Gastroesophageal sphincter (tissue), 3 donors: Measurements from ENCODE around the gene AMPD3.

ENCODE experiments used
- CTCF ChIP-seq, 4 experiments: fragments of 200-600 bp in 2 of 4; fragments of 450-650 bp in 2 of 4; sonication (generic) in 1 of 4; IDR thresholded peaks; one replicate each; pipeline ENCODE4 v1.5.1; 2017 to 2019; ENCODE audit warnings: antibody characterized with exemption in 4 of 4, mild to moderate bottlenecking in 2 of 4, moderate library complexity in 2 of 4
- POLR2A ChIP-seq, 2 donors: fragments of 450-650 bp; IDR thresholded peaks; one replicate each; pipeline ENCODE4 v1.6.1; 2017; ENCODE audit warnings: antibody characterized with exemption in 2 of 2, mild to moderate bottlenecking in 2 of 2, moderate library complexity in 1 of 2
- POLR2AphosphoS5 ChIP-seq: sonication (generic); formaldehyde crosslinking; IDR thresholded peaks from one replicate; pipeline ENCODE4 v1.6.1; 2017; ENCODE audit warnings: antibody characterized with exemption

- no peak for TF ChIP-seq CTCF (IDR thresholded peaks at IDR 0.05)
- no peak for TF ChIP-seq POLR2A (IDR thresholded peaks at IDR 0.05)
- no peak for TF ChIP-seq POLR2AphosphoS5
These were observed 42.4 kb downstream of the AMPD3 start for GRCh38 chr11:10497371-10498021.
